ENCODE data around the gene DACT2. TPM values are rescaled to one million over a fixed set of nuclear protein-coding genes. Genes with fewer than 3 reads are reported as not detected.

DACT2 gene
- total and polyA plus RNA-seq, 2 experiments from 2014 or later = not detected

DNA sequence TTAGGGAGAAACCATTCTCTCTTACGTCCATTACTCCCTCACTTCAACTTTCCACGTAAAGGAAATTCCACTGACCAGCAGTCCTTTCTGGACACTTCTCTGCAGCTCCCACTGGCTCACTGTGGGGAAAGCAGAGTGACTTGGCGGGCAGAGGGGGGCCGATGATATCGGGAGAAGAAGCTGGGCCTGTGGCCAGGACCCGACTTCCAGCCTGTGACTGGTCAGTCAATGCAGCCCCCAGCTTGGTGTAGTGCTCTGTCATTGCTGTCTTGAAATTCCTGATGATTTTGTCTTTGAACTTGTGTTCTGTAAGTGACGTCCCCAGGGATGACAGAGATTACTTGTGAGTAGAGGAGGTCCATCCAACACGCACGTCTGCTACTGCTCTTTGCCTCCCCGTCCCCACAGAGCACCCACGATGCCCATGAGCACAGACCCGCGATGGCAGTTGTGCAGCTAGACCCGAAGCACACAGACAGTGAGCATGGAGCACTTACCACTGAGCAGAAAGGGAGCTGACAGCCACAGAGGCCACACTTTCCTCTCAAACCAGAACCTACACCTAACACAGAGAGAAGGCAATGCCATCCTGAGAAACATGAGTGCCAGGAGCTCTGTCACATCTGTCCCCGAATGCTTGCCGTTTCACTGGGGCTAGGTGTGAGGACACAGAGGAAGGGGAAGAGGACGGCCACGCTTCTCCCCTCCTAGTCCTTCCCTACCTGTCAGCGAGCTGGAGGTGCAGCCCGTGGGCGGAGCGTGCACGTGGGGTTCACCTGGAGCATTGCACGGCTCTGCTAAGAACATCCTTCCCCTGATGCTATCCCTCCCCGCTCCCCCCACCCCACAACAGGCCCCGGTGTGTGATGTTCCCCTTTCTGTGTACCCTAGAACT is 25.7 kb downstream of the DACT2 start:
- no peaks in the 10 kb centered on the region for H3K79me2 ChIP-seq (ENCODE audit: insufficient read depth)
- no peaks in the 10 kb centered on the region for H4K20me1 ChIP-seq (ENCODE audit: insufficient read depth)
- no peak for DNase-seq
- H3K9ac ChIP-seq = no peak overlapping the region
- TF ChIP-seq EZH2 (IDR thresholded peaks at IDR 0.05; ENCODE audit: insufficient read depth, poor library complexity, severe bottlenecking) (no peak), EZH2phosphoT487 (IDR thresholded peaks at IDR 0.05; ENCODE audit: insufficient read depth, low read depth) (no peak)
- H3F3A ChIP-seq (ENCODE audit: insufficient read depth) = no peaks in the 10 kb centered on the region
- 54% methylated on average over 25 to 26 of the region's 26 CpGs for whole genome bisulfite sequencing, 2 experiments (ENCODE audit: low coverage in 1 of 2, low lambda C conversion rate in 2 of 2, missing lambda C conversion rate in 2 of 2)
- no peaks in the 10 kb centered on the region for H3K9me2 ChIP-seq (ENCODE audit: insufficient read depth)
- in situ Hi-C loops (cut with MboI) = no loop called here
- H3K9me3 ChIP-seq (ENCODE audit: low read depth) = no peaks in the 10 kb centered on the region
- no peaks in the 10 kb centered on the region for H3K36me3 ChIP-seq (ENCODE audit: low read depth)
- no peak overlapping the region for H3K27ac ChIP-seq
- H3K4me3 ChIP-seq = no peak overlapping the region
- no peaks in the 10 kb centered on the region for H3K4me1 ChIP-seq (ENCODE audit: insufficient read depth)
- H3K27me3 ChIP-seq (replicated peaks; ENCODE audit: insufficient read depth) = no peaks in the 10 kb centered on the region
- H2AFZ ChIP-seq = no peak overlapping the region
- H3K4me2 ChIP-seq (ENCODE audit: unreplicated experiment) = no peak overlapping the region

DNA sequence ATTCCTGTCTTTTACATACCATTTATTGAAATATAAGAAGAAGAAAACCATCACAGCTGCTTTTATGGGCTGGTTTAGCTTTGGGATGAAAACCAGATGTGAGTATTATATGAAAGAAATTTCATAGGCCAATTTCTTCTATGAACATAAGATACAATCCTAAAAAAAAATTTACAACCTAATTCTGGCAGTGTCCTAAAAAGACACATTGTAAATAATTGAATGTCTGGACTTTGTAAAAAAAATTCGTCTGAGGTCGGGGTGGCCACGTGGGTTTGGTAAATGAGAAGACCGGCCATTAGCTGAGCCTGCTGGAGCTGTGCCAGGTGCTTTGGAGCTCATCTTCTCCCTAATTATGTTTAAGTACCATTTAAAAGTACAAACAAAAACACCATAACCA is 26.8 kb downstream of the DACT2 start:
- H3K4me1 ChIP-seq (ENCODE audit: insufficient read depth) = no peaks in the 10 kb centered on the region
- no peak for TF ChIP-seq EZH2 (IDR thresholded peaks at IDR 0.05; ENCODE audit: insufficient read depth, poor library complexity, severe bottlenecking)
- TF ChIP-seq EZH2phosphoT487 (IDR thresholded peaks at IDR 0.05; ENCODE audit: insufficient read depth, low read depth) = no peak
- H3K9me3 ChIP-seq (ENCODE audit: low read depth) = no peaks in the 10 kb centered on the region
- H3K4me3 ChIP-seq = no peak overlapping the region
- H3K27ac ChIP-seq = no peak overlapping the region
- no peaks in the 10 kb centered on the region for H4K20me1 ChIP-seq (ENCODE audit: insufficient read depth)
- no peak overlapping the region for H3K9ac ChIP-seq
- no peak overlapping the region for H2AFZ ChIP-seq
- no peaks in the 10 kb centered on the region for H3K9me2 ChIP-seq (ENCODE audit: insufficient read depth)
- no peaks in the 10 kb centered on the region for H3K27me3 ChIP-seq (replicated peaks; ENCODE audit: insufficient read depth)
- H3K36me3 ChIP-seq (ENCODE audit: low read depth) = no peaks in the 10 kb centered on the region
- in situ Hi-C loops (cut with MboI) = no loop called here
- H3K4me2 ChIP-seq (ENCODE audit: unreplicated experiment) = no peak overlapping the region
- H3K79me2 ChIP-seq (ENCODE audit: insufficient read depth) = no peaks in the 10 kb centered on the region
- WGBS, 2 experiments (ENCODE audit: low coverage in 1 of 2, low lambda C conversion rate in 2 of 2, missing lambda C conversion rate in 2 of 2) = 1 to 2% methylated on average over 4 of the region's 4 CpGs
- no peak for DNase-seq
- H3F3A ChIP-seq (ENCODE audit: insufficient read depth) = no peaks in the 10 kb centered on the region

DNA sequence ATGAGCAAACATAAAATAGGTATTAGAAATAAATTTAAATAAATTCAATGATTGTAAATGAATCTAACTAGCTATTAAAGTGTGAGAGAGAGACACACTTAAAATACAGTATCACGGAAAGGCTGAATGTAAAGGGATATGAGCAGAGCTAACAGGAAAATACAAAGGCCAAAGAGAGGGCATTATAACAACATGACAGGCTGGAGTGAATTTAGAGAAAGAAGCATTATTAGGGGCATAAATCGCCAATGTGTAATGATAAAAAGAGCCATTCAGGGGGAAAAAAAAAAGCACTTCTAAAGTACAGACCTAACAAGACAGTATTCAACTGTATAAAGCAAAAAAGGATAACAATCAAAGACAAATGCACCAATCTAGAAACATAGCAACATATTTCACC is 28.1 kb downstream of the DACT2 start:
- H3F3A ChIP-seq (ENCODE audit: insufficient read depth) = no peaks in the 10 kb centered on the region
- no peak overlapping the region for H3K27ac ChIP-seq
- no peaks in the 10 kb centered on the region for H3K27me3 ChIP-seq (replicated peaks; ENCODE audit: insufficient read depth)
- no peak overlapping the region for H3K9ac ChIP-seq
- H2AFZ ChIP-seq = no peak overlapping the region
- no peak for DNase-seq
- no peak for TF ChIP-seq EZH2 (IDR thresholded peaks at IDR 0.05; ENCODE audit: insufficient read depth, poor library complexity, severe bottlenecking)
- no peak for TF ChIP-seq EZH2phosphoT487 (IDR thresholded peaks at IDR 0.05; ENCODE audit: insufficient read depth, low read depth)
- WGBS, 2 experiments (ENCODE audit: low coverage in 1 of 2, low lambda C conversion rate in 2 of 2, missing lambda C conversion rate in 2 of 2) = 44 to 59% methylated on average over 2 of the region's 2 CpGs
- no peaks in the 10 kb centered on the region for H3K36me3 ChIP-seq (ENCODE audit: low read depth)
- H4K20me1 ChIP-seq (ENCODE audit: insufficient read depth) = no peaks in the 10 kb centered on the region
- no peaks in the 10 kb centered on the region for H3K79me2 ChIP-seq (ENCODE audit: insufficient read depth)
- no peaks in the 10 kb centered on the region for H3K9me2 ChIP-seq (ENCODE audit: insufficient read depth)
- in situ Hi-C loops (cut with MboI) = no loop called here
- H3K4me3 ChIP-seq = no peak overlapping the region
- no peaks in the 10 kb centered on the region for H3K4me1 ChIP-seq (ENCODE audit: insufficient read depth)
- H3K9me3 ChIP-seq (ENCODE audit: low read depth) = no peaks in the 10 kb centered on the region
- H3K4me2 ChIP-seq (ENCODE audit: unreplicated experiment) = no peak overlapping the region

DNA sequence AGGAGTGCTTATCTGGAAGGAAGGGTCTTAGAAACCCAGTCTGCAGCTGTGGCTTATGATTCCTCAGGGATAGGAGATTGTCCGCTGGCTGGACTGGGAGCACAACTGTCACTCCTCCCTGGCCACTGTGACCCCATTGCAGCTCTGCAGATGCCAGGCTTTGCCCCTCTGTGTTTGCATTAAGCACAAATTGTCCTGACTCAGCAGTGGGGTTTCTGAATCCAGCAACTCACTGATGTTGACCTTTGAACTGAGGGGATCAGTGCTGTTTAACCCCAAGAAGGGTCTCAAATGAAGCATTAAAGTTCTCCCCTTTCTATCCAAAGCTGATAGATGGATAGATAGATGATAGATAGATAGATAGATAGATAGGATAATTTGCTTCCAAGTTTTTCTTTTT is 29.5 kb downstream of the DACT2 start:
- H3K4me3 ChIP-seq = no peak overlapping the region
- no peak for TF ChIP-seq EZH2 (IDR thresholded peaks at IDR 0.05; ENCODE audit: insufficient read depth, poor library complexity, severe bottlenecking)
- TF ChIP-seq EZH2phosphoT487 (IDR thresholded peaks at IDR 0.05; ENCODE audit: insufficient read depth, low read depth) = no peak
- no peaks in the 10 kb centered on the region for H3K9me2 ChIP-seq (ENCODE audit: insufficient read depth)
- no peaks in the 10 kb centered on the region for H3K9me3 ChIP-seq (ENCODE audit: low read depth)
- no peak overlapping the region for H2AFZ ChIP-seq
- WGBS, 2 experiments (ENCODE audit: low coverage in 1 of 2, low lambda C conversion rate in 2 of 2, missing lambda C conversion rate in 2 of 2) = 26 to 33% methylated on average over 1 of the region's 1 CpG
- H3F3A ChIP-seq (ENCODE audit: insufficient read depth) = no peaks in the 10 kb centered on the region
- no peaks in the 10 kb centered on the region for H3K36me3 ChIP-seq (ENCODE audit: low read depth)
- H3K9ac ChIP-seq = no peak overlapping the region
- H3K27ac ChIP-seq = no peak overlapping the region
- in situ Hi-C loops (cut with MboI) = no loop called here
- no peaks in the 10 kb centered on the region for H3K4me1 ChIP-seq (ENCODE audit: insufficient read depth)
- no peak for DNase-seq
- no peaks in the 10 kb centered on the region for H4K20me1 ChIP-seq (ENCODE audit: insufficient read depth)
- H3K27me3 ChIP-seq (replicated peaks; ENCODE audit: insufficient read depth) = no peaks in the 10 kb centered on the region
- H3K79me2 ChIP-seq (ENCODE audit: insufficient read depth) = no peaks in the 10 kb centered on the region
- no peak overlapping the region for H3K4me2 ChIP-seq (ENCODE audit: unreplicated experiment)

Data from GM23248 (cell line).